NCI-H1417 (cell line): ENCODE measurements around the gene EXOC3L1.
A peak's percentile ranks its signal among the peaks of the same experiment; 100 is the strongest.

Source experiments
- DNase-seq, 3 experiments: peaks; one replicate each; lab custom pipeline; 2025; lab: John Stamatoyannopoulos, UW

Gene EXOC3L1

GRCh38 chr16:67149276-67150046 is 40.5 kb downstream of the EXOC3L1 start:
- no peak for DNase-seq

DNA sequence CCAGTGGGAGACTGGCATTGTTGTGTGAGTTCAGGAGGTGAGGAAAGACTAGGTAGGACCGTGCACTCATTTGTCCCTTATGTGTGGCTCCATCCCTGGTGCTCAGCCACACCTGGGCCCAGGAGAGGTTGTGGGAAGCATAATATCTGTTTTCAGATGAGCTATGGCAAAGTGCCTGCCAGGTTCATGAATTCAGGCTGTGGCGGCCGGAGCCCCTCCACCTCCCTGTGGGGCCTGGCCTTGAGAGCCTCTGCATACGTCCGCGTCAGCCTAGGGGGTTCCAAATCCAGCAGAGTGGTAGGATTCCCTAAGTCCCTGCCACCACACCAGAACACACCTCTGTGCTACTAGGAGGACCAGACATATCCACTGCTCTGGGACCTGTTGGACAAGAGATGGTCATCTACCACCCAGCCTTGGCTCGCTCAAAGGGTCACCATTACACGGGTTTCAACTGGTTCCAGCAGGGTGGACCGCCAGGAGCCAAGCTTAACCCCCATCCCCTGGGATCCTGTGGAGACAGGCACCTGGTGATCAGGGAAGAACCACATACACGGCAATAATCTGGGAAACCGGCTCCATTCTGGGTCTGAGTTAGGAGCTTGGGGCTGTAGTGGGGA is 41.2 kb downstream of the EXOC3L1 start:
- DNase-seq = no peak

DNA sequence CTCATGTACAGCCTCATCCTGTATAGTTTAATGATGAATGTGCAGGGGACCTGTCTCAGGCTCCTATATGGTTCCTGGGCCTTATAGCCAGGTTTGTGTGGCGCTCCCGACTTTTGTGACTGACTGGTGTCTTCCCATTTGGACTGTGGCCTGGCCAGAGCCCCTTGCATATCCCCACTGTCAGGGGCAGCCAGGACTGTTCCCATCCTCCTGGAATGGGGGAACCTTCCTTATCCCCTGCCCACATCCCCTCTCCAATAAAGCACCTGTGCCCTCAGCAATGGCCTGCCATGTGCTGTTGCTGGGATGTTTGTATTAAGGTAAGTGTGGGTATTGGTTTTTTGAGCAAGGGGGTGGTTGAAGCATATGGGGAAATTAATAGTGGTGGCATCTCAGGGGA is 41.7 kb downstream of the EXOC3L1 start:
- DNase-seq = no peak

DNA sequence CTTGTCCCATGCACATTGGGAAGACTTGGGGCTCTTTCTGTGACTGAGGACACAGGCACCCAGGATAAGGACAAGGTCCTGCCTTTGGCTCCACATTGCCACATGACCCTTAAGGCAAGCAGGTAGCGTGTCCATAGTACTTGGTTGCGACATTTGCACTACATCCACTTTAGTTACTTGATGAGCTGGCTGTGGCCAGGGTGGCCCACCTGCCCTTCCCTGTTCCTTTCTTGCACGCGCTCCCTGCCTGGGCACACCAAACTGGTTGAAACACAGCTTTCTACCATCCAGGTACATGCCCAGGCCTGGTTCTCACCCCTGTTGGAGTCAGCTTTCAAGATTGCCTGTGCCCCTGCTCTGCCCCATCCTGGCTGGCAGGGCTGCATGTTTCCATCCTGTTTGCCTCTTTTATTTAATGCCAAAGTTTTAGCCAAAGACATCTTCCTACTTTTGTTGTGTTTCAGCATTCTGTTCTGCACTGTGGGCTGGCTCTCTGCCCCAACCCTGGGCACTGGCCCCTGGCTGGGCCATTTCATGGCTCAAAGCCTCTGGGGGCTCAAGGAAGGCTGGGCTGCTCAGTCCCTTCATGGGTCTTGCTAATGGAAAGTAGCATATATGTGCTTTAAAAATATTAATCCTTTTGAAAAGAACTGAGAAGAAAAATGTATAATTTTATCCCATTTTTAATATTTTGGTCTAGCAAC is 42.3 kb downstream of the EXOC3L1 start:
- DNase-seq = no peak

GRCh38 chr16:67146523-67147357 is 43.2 kb downstream of the EXOC3L1 start:
- no peak for DNase-seq

- no peak for DNase-seq
Observed at GRCh38 chr16:67145746-67146145, 44.2 kb downstream of the EXOC3L1 start.

GRCh38 chr16:67144943-67145342 is 45.0 kb downstream of the EXOC3L1 start:
- DNase-seq = no peak

DNA sequence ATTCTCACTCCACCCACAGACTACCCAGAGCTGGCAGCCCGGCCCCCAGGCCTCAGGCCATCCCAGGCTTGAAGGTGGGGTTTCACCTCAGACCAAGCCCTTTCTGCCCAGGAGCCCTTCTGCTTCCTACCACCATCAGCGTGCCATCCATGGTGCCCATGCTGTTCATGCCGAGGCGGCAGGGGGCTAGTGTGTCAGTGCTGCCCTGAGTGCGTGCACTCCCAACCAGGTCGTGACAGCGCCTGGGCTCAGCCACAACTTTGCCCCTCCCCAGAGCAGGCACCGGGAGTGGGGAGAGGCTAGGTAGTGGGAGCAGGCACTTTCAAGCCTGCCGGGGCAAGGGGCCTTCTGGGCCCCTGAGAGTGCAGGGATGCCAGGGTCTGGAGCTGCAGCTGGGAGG is 47.6 kb downstream of the EXOC3L1 start:
- no peak for DNase-seq

DNA sequence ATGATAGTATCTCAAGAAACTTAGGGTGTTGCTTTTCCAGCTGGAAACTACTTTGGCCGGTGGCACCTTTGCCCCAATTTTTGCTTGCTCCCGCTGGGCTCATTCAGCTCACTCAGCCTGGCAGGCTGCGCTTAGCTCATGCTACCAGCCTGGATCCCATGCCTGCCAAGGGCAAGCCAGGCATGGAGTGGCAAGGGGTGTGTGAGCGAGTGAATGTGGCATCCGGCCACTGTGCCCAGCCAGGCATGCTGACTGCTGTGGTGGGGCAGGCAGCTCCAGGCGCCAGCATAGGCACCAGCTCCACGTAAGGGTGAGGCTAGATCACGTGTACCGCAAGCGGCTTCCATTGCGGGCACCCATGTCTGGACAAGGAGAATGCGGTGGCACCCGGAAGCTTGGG is 48.5 kb downstream of the EXOC3L1 start:
- no peak for DNase-seq

GRCh38 chr16:67137605-67138004 is 52.3 kb downstream of the EXOC3L1 start:
- peak in 1 of 3 experiments; percentile 20 for DNase-seq
